WI38 (cell line): Measurements from ENCODE around the gene PTPN18.

ENCODE experiments used
- H3K4me3 ChIP-seq: 2 replicates; pipeline ENCODE4 v1.5.1; 2011; ENCODE audit warnings: low read depth, mild to moderate bottlenecking, control low read depth, low read length
- TF ChIP-seq, protein P1 (sequence below): IDR thresholded peaks from 2 replicates; pipeline ENCODE4 v1.5.1; 2012; ENCODE audit warnings: low read depth, mild to moderate bottlenecking, control low read depth, low read length

Gene PTPN18

DNA sequence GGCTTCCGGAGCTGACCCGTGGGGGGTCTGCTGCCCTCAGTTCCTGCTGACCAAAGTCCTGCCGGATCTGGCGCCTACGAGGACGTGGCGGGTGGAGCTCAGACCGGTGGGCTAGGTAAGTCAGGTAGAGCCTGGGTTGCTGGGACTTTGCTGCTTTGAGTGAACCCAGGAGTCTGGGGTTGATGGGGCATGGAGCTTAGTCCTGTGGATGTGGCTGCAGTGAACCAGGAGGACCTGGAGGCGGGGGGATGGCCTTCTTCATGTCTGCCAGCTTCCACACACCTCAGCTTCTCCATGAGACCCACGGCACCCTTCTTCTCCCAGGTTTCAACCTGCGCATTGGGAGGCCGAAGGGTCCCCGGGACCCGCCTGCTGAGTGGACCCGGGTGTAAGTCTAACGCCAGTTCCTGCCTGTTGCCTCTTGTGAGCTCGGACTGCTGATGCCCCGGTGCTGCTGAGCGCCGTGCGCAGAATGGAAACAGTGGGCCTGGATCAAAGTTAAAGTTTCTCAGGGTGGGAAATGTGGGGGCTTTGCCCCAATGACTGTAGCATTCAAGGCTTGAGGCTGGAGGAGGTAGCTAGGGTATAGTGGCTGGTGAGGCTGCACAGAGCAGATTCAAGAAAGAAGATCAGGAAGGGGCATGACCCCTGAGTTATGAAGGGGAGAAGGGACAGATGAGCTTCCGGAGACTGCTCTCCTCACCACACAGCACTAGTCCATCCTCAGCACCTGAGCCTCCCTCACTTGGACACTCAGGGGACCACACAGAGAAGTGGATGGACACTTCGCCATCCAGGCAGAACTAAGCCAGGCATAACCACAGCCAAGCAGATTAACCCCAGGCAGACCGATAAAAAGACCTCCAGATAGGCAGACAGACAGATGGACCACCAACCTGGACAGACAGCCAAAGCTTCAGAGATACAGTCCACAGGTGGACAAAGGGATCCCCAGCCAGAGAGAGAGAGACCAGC lies 17.3 kb downstream of the PTPN18 start:
- H3K4me3 ChIP-seq, result peak overlapping the region; percentile 95
- TF ChIP-seq, protein P1, sequence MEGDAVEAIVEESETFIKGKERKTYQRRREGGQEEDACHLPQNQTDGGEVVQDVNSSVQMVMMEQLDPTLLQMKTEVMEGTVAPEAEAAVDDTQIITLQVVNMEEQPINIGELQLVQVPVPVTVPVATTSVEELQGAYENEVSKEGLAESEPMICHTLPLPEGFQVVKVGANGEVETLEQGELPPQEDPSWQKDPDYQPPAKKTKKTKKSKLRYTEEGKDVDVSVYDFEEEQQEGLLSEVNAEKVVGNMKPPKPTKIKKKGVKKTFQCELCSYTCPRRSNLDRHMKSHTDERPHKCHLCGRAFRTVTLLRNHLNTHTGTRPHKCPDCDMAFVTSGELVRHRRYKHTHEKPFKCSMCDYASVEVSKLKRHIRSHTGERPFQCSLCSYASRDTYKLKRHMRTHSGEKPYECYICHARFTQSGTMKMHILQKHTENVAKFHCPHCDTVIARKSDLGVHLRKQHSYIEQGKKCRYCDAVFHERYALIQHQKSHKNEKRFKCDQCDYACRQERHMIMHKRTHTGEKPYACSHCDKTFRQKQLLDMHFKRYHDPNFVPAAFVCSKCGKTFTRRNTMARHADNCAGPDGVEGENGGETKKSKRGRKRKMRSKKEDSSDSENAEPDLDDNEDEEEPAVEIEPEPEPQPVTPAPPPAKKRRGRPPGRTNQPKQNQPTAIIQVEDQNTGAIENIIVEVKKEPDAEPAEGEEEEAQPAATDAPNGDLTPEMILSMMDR, result no peak

DNA sequence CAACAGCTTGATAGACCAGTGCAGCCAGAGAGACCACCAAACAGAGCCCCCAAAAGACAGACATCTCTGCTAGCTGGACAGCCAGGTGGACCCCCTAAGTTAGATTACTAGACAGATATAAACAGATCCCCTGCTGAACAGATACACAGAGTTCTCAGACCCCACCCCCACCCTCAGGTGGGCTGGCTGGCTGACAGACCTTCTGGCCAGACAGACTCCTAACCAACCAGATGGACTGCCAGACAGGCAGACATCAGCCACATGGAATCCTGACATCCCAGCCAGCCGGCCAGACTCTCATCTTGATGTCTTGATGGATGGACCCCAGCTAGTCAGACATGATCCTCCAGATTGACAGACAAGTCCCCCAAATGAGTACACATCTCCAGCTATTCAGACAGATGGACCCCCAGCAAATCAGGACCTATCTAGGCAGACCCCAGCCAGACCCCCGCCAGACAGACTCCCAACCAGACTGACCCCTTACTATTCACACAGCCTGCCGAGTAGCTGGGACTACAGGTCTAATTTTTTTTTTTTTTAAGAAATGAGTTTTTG lies 18.0 kb downstream of the PTPN18 start:
- TF ChIP-seq, protein P1, result no peak
- H3K4me3 ChIP-seq, result peak overlapping the region; percentile 95; the same call in 1 of the 2 replicates

DNA sequence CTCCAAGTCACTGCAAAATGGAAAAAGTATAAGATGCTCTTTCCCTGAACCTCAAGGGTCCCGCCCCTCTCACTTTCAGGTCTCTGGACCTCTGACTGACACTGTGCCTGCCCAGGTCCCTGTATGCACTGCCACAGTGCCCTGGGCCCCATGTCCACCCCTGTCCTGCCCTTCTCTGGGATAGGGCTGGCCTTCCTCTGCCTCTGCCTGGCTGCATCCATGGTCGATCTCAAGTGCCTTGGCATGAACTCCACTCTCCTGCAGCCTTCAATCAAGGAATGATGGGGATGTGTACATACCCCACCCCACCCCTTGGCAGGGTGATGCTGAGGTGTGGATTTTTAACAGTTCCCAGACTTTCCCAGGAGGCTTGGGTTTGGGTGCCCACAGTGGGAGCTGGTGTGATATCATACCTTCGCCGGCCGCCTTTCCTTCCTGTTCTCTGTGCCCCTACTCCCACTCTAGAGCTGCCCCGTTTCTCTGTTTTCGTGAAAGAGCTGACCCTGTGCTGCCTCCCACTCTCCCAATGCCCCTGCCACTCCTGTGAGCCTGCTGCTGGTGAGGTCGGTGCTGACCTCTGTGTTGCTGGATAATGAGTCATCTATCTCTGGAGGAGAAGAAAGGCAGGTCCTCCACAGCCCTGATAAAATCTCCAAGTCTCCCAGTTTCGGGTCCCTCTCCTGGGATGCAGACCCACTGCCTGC lies 18.9 kb downstream of the PTPN18 start:
- TF ChIP-seq, protein P1, result no peak
- no peak overlapping the region for H3K4me3 ChIP-seq

DNA sequence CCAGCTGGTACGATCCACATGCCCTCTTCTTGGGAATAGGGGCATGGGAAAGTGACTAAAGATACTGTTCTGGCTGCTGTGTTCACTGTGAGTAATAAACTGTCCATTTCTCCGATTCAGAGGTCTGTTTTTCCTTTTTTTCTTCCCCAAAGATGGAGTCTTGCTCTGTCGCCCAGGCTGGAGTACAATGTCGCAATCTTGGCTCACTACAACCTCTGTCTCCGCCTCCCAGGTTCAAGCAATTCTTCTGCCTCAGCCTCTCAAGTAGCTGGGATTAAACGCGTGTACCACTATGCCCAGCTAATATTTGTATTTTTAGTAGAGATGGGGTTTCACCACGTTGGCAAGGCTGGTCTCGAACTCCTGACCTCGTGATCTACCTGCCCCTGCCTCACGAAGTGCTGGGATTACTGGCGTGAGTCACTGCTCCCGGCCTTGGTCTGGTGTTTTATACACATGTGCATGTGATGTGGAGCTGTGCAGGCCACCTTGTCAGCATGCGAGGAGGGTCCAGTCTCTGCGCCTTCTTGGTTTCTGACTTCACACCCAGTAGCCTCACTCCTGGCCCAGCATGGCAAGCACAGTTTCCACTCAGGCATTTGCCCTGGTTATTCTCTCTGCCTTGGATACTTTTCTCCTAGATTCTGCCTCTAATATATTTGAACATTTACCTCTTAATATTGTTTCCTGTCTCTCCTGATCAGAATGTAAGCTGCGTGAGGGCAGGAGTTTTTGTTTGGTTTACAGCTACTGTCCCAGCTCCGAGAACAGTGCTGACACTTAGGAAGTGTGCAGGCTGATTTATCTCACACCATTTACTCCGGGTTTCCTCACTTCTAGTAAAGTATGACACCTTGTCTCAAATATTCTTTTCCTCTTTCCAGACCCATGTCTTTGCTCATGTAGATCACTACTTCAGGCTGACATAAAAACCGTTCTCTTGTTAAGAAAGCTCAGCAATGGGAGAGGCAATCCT lies 19.7 kb downstream of the PTPN18 start:
- no peak overlapping the region for H3K4me3 ChIP-seq
- TF ChIP-seq, protein P1, result no peak

DNA sequence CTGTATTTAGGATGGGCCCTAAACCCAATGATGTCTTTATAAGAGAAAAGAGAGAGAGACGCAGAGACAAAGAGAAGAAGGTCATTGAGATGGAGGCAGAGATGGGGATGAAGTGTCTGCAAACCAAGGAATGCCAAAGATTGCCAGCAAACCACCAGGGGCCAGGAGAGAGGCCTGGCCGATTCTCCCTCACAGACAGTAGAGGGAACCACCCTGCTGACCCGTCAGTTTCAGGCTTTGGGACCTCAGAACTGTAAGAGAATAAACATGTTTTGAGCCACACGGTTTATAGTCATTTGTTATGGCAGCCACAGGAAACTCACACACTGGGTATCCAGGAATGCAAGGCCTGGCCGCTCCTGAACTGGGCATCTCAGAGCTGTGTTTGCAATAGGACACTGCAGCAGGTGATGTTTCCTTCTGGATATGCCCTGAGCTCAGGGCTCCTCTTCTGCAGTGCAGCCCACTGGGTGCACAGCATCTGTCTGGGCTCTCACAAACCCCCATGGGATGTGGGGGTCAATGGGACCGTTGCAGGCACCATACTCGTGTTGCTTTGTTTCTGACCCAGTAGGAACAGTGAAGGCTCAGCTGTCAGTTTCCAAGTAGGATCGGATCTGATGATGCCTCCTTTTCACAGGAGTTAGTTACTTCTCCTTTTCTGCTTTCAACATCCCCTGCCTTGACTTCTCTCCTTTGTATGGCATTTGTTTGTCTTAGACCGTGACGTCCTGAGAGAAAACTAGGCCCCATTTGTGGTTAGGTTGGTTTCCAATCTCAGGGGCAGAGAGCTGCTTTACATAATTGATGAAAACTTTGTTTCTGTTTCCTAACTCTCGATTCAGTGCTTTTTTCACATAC lies 20.8 kb downstream of the PTPN18 start:
- TF ChIP-seq, protein P1, result no peak
- no peak overlapping the region for H3K4me3 ChIP-seq

DNA sequence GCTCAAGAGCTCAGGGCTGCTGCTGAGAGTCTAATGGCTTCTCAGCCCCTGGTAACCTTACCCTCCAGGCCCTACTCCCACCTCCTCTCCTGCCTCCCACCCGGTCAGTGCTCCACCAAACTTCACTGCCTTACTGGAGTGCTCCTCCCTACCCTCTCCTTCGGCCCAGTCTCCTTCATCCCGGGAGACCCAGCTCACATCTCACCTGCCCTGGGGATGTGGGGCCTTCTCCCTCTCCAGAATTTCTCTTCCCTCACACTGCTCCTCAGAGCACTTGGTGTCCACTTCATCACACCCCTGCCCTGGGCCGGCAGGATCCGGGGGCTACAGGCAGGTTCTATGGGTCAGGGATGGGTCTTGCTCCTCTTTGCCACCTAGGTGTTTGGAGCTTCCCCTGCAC lies 21.6 kb downstream of the PTPN18 start:
- H3K4me3 ChIP-seq, result no peak overlapping the region
- TF ChIP-seq, protein P1, result no peak
